BJ (cell line): ENCODE measurements around the gene CLIP1. TPM values are rescaled to one million over a fixed set of nuclear protein-coding genes. Genes with fewer than 3 reads are reported as not detected.
"Not testable (repeated sequence)": the region's sequence is repeated elsewhere in the genome, so short reads cannot be mapped to it uniquely, and the experiment has no call there.

Source experiments
- CTCF ChIA-PET: fragments of 350-600 bp; formaldehyde crosslinking; extraction: SDS; loops from one replicate; lab custom pipeline; 2021; ENCODE audit warnings: antibody characterized with exemption, inconsistent platforms; lab: Yijun Ruan, JAX
- POLR2A ChIA-PET: fragments of 300-600 bp; sonication (Branson Sonifier 250); formaldehyde crosslinking; extraction: SDS; loops from one replicate; lab custom pipeline; 2021; ENCODE audit warnings: antibody characterized with exemption; lab: Charles Lee
- DNase-seq: peaks from one replicate; pipeline ENCODE4 v3.0.0-alpha.2; 2011; ENCODE audit warnings: low read depth
- H3K27me3 ChIP-seq: 2 replicates; pipeline ENCODE4 v1.6.0; 2011; ENCODE audit warnings: low read length; ENCODE audit not compliant: control insufficient read depth, insufficient read depth
- H3K36me3 ChIP-seq: 2 replicates; pipeline ENCODE4 v1.5.1; 2011; ENCODE audit warnings: low read length; ENCODE audit not compliant: control insufficient read depth, insufficient read depth
- H3K4me3 ChIP-seq: 2 replicates; pipeline ENCODE4 v1.5.1; 2011; ENCODE audit warnings: low read depth, mild to moderate bottlenecking, control low read depth, low read length
- CTCF ChIP-seq: IDR thresholded peaks from 2 replicates; pipeline ENCODE4 v1.5.1; 2011; ENCODE audit warnings: low read depth, mild to moderate bottlenecking, control low read depth, inconsistent platforms, low read length, moderate library complexity; ENCODE audit not compliant: insufficient read depth
- polyA plus RNA-seq: library from polyadenylated mRNA; depleted of rRNA; stranded (reverse); fragments of >200 nt; gene quantifications from 2 replicates; pipeline ENCODE4 v1.2.3, GENCODE V29; 2011

CLIP1 gene
- polyA plus RNA-seq, 1 experiment: 104 TPM

GRCh38 chr12:122454739-122455138, 32.3 kb upstream of the CLIP1 start:
- H3K36me3 ChIP-seq: no peaks in the 10 kb centered on the region
- no peak for TF ChIP-seq CTCF
- ChIA-PET CTCF (interaction anchor here (1.2 kb wide), 2 partner anchors 17 to 55 kb away, joined by 3 read pairs; no protein-coding TSS in a partner anchor), POLR2A (no interaction called here)
- H3K27me3 ChIP-seq: no peaks in the 10 kb centered on the region
- no peak overlapping the region for H3K4me3 ChIP-seq
- DNase-seq: no peak

GRCh38 chr12:122454250-122454721, 31.8 kb upstream of the CLIP1 start:
- ChIA-PET CTCF (interaction anchor here (1.2 kb wide), 2 partner anchors 17 to 54 kb away, joined by 3 read pairs; no protein-coding TSS in a partner anchor), POLR2A (no interaction called here)

GRCh38 chr12:122452701-122453285, 30.3 kb upstream of the CLIP1 start:
- ChIA-PET POLR2A (no interaction called here), CTCF (no interaction called here)
- no peak for TF ChIP-seq CTCF
- Histone ChIP-seq H3K27me3 (no peaks in the 10 kb centered on the region), H3K36me3 (no peaks in the 10 kb centered on the region), H3K4me3 (no peak overlapping the region)
- no peak for DNase-seq

More at GRCh38 chr12:122454250-122454721, 31.8 kb upstream of the CLIP1 start:
- Histone ChIP-seq H3K4me3 (no peak overlapping the region), H3K36me3 (no peaks in the 10 kb centered on the region), H3K27me3 (no peaks in the 10 kb centered on the region)
- no peak for DNase-seq
- no peak for TF ChIP-seq CTCF

- H3K27me3 ChIP-seq: no peaks in the 10 kb centered on the region; the same call in 1 of the 2 replicates
- TF ChIP-seq CTCF: no peak
- POLR2A ChIA-PET: no interaction called here
- no peak for DNase-seq
- H3K4me3 ChIP-seq: no peak overlapping the region
- no peaks in the 10 kb centered on the region for H3K36me3 ChIP-seq
- CTCF ChIA-PET: interaction anchor here (1.0 to 1.7 kb wide), 2 partner anchors 9 to 22 kb away, joined by 3 to 4 read pairs; no protein-coding TSS in a partner anchor
Measured at GRCh38 chr12:122449317-122449716, 26.8 kb upstream of the CLIP1 start.

- H3K36me3 ChIP-seq, POLR2A ChIA-PET, H3K27me3 ChIP-seq, DNase-seq, H3K4me3 ChIP-seq: not testable (repeated sequence)
- CTCF ChIA-PET: interaction anchor here (1.7 kb wide), 1 partner anchor 92 kb away, joined by 4 read pairs; no protein-coding TSS in a partner anchor
Measured at GRCh38 chr12:122447825-122448224, 25.4 kb upstream of the CLIP1 start.

GRCh38 chr12:122446390-122446789, 23.9 kb upstream of the CLIP1 start:
- H3K36me3 ChIP-seq, DNase-seq, H3K4me3 ChIP-seq, POLR2A ChIA-PET, H3K27me3 ChIP-seq: not testable (repeated sequence)
- CTCF ChIA-PET: interaction anchor here (1.0 kb wide), 1 partner anchor 46 kb away, joined by 3 read pairs; no protein-coding TSS in a partner anchor

- H3K27me3 ChIP-seq, DNase-seq, H3K4me3 ChIP-seq, POLR2A ChIA-PET, H3K36me3 ChIP-seq: not testable (repeated sequence)
- CTCF ChIA-PET: interaction anchor here (0.6 kb wide), 1 partner anchor 28 kb away, joined by 3 read pairs; no protein-coding TSS in a partner anchor
Measured at GRCh38 chr12:122444071-122444470, 21.6 kb upstream of the CLIP1 start.

- POLR2A ChIA-PET, H3K36me3 ChIP-seq, H3K27me3 ChIP-seq, H3K4me3 ChIP-seq, DNase-seq: not testable (repeated sequence)
- CTCF ChIA-PET: interaction anchor here (0.9 to 1.4 kb wide), 2 partner anchors 39 to 41 kb away, joined by 5 read pairs; no protein-coding TSS in a partner anchor
Measured at GRCh38 chr12:122438822-122439221, 16.4 kb upstream of the CLIP1 start.
